ENCODE data around the gene PKP2. TPM values are rescaled to one million over a fixed set of nuclear protein-coding genes. Genes with fewer than 3 reads are reported as not detected.
"Not testable (repeated sequence)": the region's sequence is repeated elsewhere in the genome, so short reads cannot be mapped to it uniquely, and the experiment has no call there.

The PKP2 gene
- total and polyA plus RNA-seq, 2 experiments from 2014 or later: 60.0 to 62.4 TPM

DNA sequence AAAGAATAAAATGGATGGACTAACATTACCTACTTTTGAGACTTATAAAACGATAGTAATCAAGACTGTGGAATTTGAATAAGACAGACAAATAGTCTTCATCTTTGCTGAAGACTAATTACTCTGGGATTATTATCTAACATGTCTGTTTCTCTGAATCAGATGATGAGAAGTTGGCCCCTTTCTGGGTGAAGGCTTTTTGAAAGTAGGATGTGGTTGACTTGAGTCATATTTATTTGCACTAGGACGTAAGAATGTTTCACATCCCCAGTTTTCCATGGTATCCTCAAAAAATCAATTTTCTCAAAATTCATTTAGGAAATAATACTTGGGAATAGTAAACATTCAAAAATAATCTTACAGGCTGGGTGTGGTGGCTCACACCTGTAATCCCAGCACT, 31.8 kb downstream of the PKP2 start:
- Histone ChIP-seq H3K9me2 (replicated peaks; ENCODE audit: insufficient read depth) (no peaks in the 10 kb centered on the region), H3K36me3 (replicated peaks; ENCODE audit: insufficient read depth, low read depth) (no peaks in the 10 kb centered on the region), H3K79me2 (peaks cover 67% of the 10 kb centered on the region), H2AFZ (no peak overlapping the region), H3K27ac (no peak overlapping the region), H3K9me3 (ENCODE audit: low read depth) (no peaks in the 10 kb centered on the region), H3K27me3 (no peaks in the 10 kb centered on the region), H3K4me3 (no peak overlapping the region), H3K4me1 (ENCODE audit: insufficient read depth) (peaks cover 6% of the 10 kb centered on the region), H4K20me1 (ENCODE audit: insufficient read depth, poor library complexity, severe bottlenecking) (no peaks in the 10 kb centered on the region), H3K4me2 (no peak overlapping the region)
- DNase-seq (ENCODE audit: low spot score): no peak
- TF ChIP-seq EZH2 (IDR thresholded peaks at IDR 0.05; ENCODE audit: borderline replicate concordance) (no peak), EZH2phosphoT487 (IDR thresholded peaks at IDR 0.05; ENCODE audit: low read depth, severe bottlenecking, unreplicated experiment) (no peak)
- TF ChIP-seq, protein P1, sequence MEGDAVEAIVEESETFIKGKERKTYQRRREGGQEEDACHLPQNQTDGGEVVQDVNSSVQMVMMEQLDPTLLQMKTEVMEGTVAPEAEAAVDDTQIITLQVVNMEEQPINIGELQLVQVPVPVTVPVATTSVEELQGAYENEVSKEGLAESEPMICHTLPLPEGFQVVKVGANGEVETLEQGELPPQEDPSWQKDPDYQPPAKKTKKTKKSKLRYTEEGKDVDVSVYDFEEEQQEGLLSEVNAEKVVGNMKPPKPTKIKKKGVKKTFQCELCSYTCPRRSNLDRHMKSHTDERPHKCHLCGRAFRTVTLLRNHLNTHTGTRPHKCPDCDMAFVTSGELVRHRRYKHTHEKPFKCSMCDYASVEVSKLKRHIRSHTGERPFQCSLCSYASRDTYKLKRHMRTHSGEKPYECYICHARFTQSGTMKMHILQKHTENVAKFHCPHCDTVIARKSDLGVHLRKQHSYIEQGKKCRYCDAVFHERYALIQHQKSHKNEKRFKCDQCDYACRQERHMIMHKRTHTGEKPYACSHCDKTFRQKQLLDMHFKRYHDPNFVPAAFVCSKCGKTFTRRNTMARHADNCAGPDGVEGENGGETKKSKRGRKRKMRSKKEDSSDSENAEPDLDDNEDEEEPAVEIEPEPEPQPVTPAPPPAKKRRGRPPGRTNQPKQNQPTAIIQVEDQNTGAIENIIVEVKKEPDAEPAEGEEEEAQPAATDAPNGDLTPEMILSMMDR (IDR thresholded peaks at IDR 0.05; ENCODE audit: poor library complexity): no peak
- WGBS (ENCODE audit: low lambda C conversion rate, missing lambda C conversion rate): 90% methylated on average over 2 of the region's 2 CpGs

DNA sequence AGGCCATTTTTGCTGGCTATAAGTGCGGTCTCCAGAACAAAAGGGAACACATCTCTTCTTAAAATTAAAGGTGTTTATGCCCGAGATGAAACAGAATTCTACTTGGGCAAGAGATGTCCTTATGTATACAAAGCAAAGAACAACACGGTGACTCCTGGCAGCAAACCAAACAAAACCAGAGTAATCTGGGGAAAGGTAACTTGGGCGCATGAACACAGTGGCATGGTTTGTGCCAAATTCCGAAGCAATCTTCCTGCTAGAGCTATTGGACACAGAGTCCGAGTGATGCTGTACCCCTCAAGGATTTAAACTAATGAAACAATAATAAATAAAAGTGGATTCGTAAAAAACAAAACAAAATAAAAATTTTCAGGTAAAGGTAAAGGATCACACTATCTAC, 33.4 kb downstream of the PKP2 start:
- peaks cover 70% of the 10 kb centered on the region for H3K79me2 ChIP-seq

DNA sequence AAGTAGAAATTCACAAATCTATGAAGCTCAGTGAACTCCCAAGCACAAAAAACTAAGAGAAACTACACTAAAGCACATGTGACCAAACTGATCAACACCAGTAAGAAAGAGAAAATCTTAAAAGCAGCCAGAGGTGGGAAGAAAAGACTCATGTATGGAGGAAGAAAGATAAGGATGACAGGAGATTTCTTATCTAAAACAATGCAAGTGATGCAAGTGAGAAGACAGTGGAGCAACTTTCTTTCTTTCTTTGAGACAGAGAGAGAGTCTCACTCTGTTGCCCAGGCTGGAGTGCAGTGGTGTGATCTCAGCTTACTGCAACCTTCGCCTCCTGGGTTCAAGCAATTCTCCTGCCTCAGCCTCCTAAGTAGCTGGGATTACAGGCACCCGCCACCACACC, 34.9 kb downstream of the PKP2 start:
- peaks cover 78% of the 10 kb centered on the region for H3K79me2 ChIP-seq
- not testable (repeated sequence) for H3K4me1 ChIP-seq (ENCODE audit: insufficient read depth); H3K36me3 ChIP-seq (replicated peaks; ENCODE audit: insufficient read depth, low read depth); H3K4me3 ChIP-seq; DNase-seq (ENCODE audit: low spot score); H2AFZ ChIP-seq; H3K27ac ChIP-seq; H4K20me1 ChIP-seq (ENCODE audit: insufficient read depth, poor library complexity, severe bottlenecking); H3K27me3 ChIP-seq; H3K4me2 ChIP-seq; H3K9me3 ChIP-seq (ENCODE audit: low read depth); H3K9me2 ChIP-seq (replicated peaks; ENCODE audit: insufficient read depth)
- WGBS (ENCODE audit: low lambda C conversion rate, missing lambda C conversion rate): 100% methylated on average over 2 of the region's 2 CpGs

More for the DNA sequence above, 33.4 kb downstream of the PKP2 start:
- no peak for DNase-seq (ENCODE audit: low spot score)
- Histone ChIP-seq H4K20me1 (ENCODE audit: insufficient read depth, poor library complexity, severe bottlenecking) (no peaks in the 10 kb centered on the region), H3K27ac (no peak overlapping the region), H3K9me3 (ENCODE audit: low read depth) (no peaks in the 10 kb centered on the region), H3K4me1 (ENCODE audit: insufficient read depth) (peaks cover 5% of the 10 kb centered on the region), H3K9me2 (replicated peaks; ENCODE audit: insufficient read depth) (no peaks in the 10 kb centered on the region), H3K27me3 (no peaks in the 10 kb centered on the region), H2AFZ (no peak overlapping the region), H3K36me3 (replicated peaks; ENCODE audit: insufficient read depth, low read depth) (no peaks in the 10 kb centered on the region), H3K4me2 (no peak overlapping the region), H3K4me3 (no peak overlapping the region)
- WGBS (ENCODE audit: low lambda C conversion rate, missing lambda C conversion rate): 95% methylated on average over 7 of the region's 7 CpGs
- TF ChIP-seq EZH2 (IDR thresholded peaks at IDR 0.05; ENCODE audit: borderline replicate concordance) (no peak), EZH2phosphoT487 (IDR thresholded peaks at IDR 0.05; ENCODE audit: low read depth, severe bottlenecking, unreplicated experiment) (no peak)
- TF ChIP-seq, protein P1 (IDR thresholded peaks at IDR 0.05; ENCODE audit: poor library complexity): no peak

DNA sequence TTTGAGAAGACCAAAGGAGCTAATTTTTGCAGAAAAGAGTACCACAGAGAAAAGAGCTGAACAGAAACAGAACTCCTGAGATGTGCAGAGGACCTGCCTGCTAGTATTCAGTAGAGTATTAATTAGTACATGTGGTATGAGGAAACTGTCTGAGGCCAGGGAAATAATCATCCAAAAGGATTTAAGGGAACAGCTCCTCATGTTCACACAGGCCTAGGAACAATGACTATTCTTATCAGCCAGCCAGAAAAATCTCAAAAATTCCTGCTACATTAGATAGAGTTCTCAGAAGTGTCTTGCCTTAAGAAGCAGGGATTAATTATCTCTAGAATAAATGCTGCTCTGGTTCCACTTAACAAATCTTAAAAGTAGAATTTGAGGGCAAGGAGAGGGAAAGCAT, 36.4 kb downstream of the PKP2 start:
- Histone ChIP-seq H3K27ac (no peak overlapping the region), H4K20me1 (ENCODE audit: insufficient read depth, poor library complexity, severe bottlenecking) (no peaks in the 10 kb centered on the region), H3K27me3 (no peaks in the 10 kb centered on the region), H2AFZ (no peak overlapping the region), H3K79me2 (peaks cover 82% of the 10 kb centered on the region), H3K4me1 (ENCODE audit: insufficient read depth) (peaks cover 5% of the 10 kb centered on the region), H3K9me2 (replicated peaks; ENCODE audit: insufficient read depth) (no peaks in the 10 kb centered on the region), H3K4me2 (no peak overlapping the region), H3K4me3 (no peak overlapping the region), H3K36me3 (replicated peaks; ENCODE audit: insufficient read depth, low read depth) (no peaks in the 10 kb centered on the region), H3K9me3 (ENCODE audit: low read depth) (no peaks in the 10 kb centered on the region)
- TF ChIP-seq EZH2phosphoT487 (IDR thresholded peaks at IDR 0.05; ENCODE audit: low read depth, severe bottlenecking, unreplicated experiment) (no peak), EZH2 (IDR thresholded peaks at IDR 0.05; ENCODE audit: borderline replicate concordance) (no peak)
- TF ChIP-seq, protein P1 (IDR thresholded peaks at IDR 0.05; ENCODE audit: poor library complexity): no peak
- no peak for DNase-seq (ENCODE audit: low spot score)
